ENCODE measurements around the gene PJA1.

PJA1 gene

GRCh38 chrX:69165087-69165651 lies at the start of gene PJA1:
Gene PJA1 (minus strand): TSS chrX:69165453. CDS start chrX:69163073, 2,380 bp downstream.
- peak; percentile 37 for DNase-seq (ENCODE audit: low read depth)

GRCh38 chrX:69214463-69214862 lies 49.2 kb upstream of the PJA1 start:
- no peak for DNase-seq (ENCODE audit: low read depth)

DNA sequence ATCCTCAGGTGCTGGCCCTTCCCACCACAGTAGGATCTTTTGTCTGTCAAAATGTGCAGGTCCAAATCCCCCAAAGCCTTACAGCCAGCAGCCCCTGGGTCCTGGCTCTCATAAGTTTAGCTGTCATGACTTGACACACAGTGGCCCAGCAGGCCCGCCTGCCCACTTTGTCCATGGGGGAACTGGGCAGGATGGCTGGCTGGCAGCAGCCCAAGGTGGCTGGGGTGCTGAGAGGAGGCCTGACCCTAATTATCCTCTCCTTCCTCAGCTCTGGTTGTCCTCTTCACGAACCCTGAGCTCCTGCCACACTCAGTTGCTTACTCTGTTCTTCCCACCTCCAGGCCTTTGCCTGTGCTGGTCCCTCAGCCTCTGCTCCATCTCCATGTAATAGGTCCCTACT lies 46.4 kb upstream of the PJA1 start:
- no peak for DNase-seq (ENCODE audit: low read depth)

GRCh38 chrX:69210581-69210980 lies 45.3 kb upstream of the PJA1 start:
- DNase-seq (ENCODE audit: low read depth) = no peak

DNA sequence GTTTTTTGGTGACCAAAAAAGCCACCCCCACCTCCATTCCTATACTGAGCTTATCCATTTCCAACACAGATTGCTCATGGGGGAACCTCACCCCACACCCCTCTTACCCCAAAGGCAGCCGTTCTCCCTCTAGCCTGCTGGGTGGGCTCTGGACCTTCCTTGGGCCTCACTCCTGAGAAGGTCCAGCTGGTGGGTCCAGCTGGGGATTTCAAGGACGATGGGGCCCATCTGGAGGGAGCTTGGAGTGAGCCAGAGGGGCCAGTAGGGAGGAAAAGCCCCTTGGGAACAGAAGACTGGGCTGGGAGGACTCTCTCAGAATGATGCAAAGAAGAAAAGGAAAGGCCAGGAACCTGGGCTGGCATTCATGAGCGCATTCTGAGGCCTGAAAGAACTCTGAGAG lies 42.0 kb upstream of the PJA1 start:
- no peak for DNase-seq (ENCODE audit: low read depth)

- no peak for DNase-seq (ENCODE audit: low read depth)
Observed at GRCh38 chrX:69203638-69204037, 38.4 kb upstream of the PJA1 start.

GRCh38 chrX:69197690-69198089 lies 32.4 kb upstream of the PJA1 start:
- DNase-seq (ENCODE audit: low read depth) = no peak

DNA sequence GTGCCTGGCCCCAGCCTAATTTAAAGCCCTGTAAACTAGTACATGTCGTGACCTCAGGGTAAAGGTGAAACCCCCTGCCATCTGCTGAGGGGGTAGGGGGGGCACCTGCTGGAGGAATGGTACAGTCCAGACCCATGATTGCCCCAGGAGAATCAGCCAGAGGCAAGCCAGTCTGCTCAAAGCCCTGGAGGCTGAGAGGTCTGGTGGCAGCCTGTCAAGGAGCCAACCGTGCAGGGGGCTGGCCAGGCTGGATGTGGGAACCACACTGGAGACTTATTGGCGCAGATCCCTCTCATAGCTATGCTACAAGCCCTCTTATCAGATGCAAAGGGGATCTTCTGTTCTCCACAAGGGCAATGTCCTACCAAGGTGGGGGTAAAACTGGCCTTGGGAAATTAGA lies 31.4 kb upstream of the PJA1 start:
- DNase-seq (ENCODE audit: low read depth) = no peak

DNA sequence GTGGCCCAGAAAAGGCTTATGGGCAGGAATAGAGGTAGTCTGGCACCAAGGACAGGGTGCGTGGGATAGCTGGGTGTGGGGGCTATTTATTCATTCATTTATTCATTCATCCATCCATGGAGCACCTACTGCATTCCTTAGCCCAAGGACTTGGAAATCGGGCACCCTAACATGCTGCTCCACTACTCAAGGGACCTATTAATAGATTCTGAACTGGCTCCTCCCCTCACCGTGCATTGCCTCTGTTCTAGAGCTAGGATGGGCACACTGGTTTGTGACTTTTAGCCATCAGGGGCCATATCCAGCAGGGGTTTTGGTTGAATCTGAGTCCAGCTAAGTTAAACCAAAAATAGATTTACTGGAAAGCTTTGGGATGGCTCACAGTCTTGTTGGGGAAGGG lies 30.6 kb upstream of the PJA1 start:
- no peak for DNase-seq (ENCODE audit: low read depth)

DNA sequence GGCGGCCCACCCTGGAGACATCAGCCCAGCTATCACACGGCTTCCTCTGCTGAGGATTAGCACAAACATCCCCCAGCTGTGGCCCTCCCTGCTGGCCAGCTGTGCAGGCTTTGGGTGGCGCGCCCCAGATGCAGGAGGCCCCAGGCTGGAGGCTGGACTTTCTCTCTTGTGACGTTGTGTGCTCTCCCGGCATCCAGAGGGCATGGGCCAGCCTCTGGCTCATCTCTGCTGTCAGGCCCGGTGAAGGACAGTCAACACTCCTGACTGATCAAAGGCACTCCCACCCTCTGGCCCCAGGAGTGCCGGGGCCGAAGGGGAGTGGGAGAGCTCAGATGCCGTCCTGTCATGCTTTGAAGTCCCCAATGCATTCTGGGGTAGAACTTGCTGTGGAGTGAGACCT lies 29.9 kb upstream of the PJA1 start:
- DNase-seq (ENCODE audit: low read depth) = no peak

DNA sequence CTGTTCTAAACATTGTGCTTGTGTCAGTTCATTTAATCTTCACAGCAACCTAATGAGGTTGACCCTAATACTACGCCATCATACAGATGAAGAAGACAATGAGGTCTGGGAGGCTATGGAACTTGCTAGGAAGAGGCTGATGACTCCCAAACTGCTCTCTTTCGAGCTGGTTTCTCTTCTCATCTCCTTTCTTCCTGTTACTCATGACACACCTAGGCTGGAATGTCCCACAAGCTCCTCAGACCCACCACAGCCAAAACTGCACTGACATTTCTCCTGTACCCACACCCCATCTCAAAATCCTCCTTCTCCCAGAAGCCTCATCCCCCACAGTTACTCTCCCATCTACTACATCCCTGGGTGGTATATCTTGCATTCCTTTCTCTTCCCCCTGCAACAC lies 27.4 kb upstream of the PJA1 start:
- no peak for DNase-seq (ENCODE audit: low read depth)

GRCh38 chrX:69189576-69190371 lies 24.5 kb upstream of the PJA1 start:
- no peak for DNase-seq (ENCODE audit: low read depth)

DNA sequence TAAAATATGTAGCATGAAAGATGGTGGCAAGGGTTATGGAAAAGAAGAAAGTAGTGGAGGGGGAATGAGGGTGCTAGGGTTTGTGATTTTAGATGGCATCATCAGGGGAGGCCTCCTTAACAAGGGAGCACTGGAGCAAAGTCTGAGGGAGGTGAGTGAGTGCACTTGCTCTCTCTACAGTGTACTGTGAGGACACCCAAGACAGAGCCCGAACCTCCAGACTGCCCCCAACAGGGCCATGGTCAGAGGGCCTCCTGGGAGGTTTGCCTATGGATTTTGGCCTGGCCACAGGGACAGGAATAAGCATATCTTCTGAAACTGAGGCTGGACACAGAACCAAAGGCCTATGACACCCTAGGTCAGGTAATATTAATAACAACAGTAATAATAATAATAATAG lies 21.4 kb upstream of the PJA1 start:
- no peak for DNase-seq (ENCODE audit: low read depth)

DNA sequence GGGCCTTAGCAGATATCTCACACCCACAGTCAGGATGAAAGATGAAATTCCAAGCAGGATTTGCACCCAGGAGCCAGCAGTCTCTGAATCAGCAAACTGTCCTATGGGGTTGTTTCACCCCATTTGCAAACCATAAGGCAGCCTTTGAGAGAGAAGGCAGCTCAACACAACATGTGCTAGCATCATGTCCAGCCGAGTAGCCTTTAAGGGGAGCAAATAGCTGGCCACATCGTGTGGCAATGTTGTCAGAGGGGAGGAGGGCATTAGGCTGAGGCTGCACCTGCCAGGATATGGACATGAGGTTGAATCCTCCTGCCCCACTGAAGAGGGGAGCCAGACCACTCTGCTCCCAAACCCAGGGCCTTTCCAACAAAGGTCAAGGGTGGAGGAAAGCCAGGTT lies 20.6 kb upstream of the PJA1 start:
- DNase-seq (ENCODE audit: low read depth) = no peak

DNA sequence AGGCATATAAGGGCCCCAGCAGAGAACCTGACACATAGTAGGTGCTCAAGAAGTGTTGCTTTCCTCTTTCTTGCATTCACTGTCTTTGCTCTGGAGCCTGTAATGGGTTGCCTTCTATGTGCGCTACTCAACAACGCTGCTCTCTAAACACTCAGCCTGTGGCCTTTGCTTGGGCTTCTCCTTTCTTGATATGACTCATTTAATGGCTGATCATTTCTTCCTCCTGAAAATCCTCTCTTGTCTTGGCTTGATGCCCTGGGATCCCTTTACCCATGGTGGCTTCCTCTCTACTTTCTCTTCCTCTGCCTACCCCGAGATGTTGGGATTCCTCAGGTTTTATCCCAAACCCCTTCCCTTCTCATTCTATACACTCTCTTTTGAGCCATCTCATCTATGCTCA lies 19.9 kb upstream of the PJA1 start:
- DNase-seq (ENCODE audit: low read depth) = no peak

DNA sequence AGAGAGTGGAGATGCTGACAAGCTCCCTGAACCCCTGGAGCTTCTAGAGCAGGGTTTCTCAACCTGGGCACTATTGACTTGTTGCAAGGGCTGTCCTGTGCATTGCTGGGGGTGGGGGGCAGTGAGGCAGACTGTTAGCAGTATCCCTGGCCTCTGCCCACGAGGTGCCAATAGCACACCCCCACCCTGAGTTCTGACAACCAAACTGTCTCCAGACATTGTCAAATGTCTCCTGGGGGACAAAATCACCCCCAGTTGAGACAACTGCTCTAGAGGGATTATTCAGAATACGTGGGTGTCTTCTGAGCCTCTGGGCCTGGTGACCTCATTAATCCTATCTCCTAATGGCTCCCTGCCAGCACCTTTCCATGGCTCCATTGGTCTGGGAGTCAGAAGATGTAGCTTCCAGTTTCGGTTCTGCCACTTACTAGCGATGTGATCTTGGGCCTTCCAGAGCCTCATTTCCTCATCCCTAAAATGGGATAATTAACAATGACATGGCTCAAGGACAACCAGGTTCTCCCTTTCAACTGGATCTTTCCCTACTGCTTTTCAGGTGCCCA lies 17.6 kb upstream of the PJA1 start:
- no peak for DNase-seq (ENCODE audit: low read depth)

DNA sequence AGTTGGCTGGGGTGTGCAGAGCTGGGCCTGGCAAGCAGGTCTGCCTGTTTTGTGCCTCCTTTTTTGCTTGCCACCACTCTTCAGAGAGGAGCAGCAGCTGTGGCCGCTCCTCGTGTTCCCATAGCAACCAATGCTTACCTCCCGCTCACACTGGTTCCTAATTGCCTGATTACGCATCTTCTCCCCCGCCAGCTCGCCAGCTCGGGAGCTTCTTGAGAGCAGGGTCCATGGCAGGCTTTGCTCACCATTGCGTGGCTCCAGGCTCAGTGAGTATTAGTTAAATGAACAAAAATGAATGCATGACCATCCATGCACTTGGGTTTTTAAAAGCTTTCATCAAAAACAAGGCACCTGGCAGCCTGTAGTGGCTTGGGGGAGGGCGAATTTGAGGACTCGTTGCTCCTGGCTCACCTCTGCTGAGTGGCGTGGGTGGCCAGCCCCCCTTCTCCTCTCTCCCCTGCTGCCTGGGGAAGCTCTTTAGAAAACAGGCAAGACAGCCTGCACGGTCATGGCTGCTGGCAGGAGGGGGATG lies 14.2 kb upstream of the PJA1 start:
- no peak for DNase-seq (ENCODE audit: low read depth)

- DNase-seq (ENCODE audit: low read depth) = no peak
Observed at GRCh38 chrX:69178592-69178991, 13.3 kb upstream of the PJA1 start.

DNA sequence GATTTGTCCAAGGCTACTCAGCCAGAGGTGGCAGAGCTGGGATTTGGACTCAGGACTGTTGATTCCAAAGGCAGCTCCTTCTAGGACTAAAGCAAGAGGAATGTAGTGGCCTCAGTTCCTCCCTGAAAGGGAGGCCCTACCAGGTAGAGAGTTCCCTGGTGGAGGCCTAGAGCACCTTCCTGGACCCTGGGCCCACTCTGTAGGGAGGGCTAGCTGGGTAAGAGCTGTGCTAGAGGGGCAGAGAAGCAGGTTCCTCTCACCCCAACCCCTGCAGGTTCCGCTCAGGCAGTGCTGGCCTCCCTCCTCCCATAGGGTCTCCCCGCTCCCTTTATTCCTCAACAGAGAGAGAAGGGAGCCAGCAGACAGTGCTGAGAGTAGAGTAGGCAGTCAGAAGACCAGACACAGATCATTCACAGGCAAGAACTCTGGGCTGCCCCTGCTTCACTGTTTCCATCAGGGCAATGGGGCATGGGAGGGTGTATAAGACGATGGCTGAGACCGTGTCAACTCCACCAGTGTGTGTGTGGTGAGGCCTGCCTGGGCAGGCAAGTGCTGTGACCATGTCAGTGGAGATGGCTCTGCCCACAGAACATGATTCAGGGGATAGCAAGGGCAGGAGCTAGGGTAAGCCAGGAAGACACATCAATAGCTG lies 12.4 kb upstream of the PJA1 start:
- DNase-seq (ENCODE audit: low read depth) = no peak

GRCh38 chrX:69176053-69176452 lies 10.8 kb upstream of the PJA1 start:
- no peak for DNase-seq (ENCODE audit: low read depth)

- no peak for DNase-seq (ENCODE audit: low read depth)
Observed at GRCh38 chrX:69173906-69174305, 8.7 kb upstream of the PJA1 start.

DNA sequence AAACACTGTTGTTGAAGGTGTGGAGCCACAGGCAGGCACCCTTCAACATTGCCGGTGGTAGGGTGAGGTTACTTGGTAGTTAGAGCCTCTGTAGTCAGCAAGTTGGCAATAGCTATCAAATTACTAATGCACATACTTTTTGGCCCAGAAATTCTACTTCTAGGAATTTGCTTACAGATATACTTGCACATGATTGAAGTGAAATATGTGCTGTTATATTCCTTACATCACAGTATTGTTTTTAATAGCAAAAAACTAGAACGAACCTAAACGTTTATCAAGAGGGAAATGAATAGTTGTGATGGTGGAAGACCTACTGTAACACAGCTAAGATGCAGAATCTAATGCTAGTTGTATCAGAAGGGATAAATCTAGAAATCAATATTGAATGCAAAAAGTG lies 7.7 kb upstream of the PJA1 start:
- no peak for DNase-seq (ENCODE audit: low read depth)

DNA sequence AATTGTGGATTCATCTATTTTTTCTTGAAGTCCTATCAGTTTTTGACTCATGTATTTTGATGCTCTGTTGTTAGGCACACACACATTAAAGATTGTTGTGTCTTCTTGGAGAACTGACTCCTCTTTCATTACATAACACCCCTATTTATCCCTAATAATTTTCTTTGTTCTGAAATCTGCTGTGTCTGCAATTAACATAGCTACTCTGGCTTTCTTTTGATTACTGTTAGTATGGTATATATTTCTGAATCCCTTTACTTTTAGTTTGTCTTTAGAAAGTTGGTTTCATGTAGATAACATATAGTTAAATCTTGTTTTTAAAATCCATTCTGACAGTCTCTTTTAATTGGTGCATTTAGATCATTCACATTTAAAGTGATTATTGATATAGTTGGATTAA lies 5.1 kb upstream of the PJA1 start:
- DNase-seq (ENCODE audit: low read depth) = no peak

Measured in stimulated activated CD8-positive, alpha-beta memory T cell treated with anti-CD3 and anti-CD28 coated beads, Interleukin-12 subunit alpha, Interleukin-12 subunit beta, amount 100 ng/mL, for 1 hour (primary cell).